GM12878 (cell line): ENCODE data around the gene KDM6A. TPM values are rescaled to one million over a fixed set of nuclear protein-coding genes. Genes with fewer than 3 reads are reported as not detected.

Experiments used
- ATAC-seq: fragments of 200-7000 bp; cut with Tn5 transposase; 3 replicates; pipeline ENCODE4 v1.9.1; 2020; ENCODE audit warnings: mild to moderate bottlenecking, moderate library complexity
- BruUV-seq: library from RNA; stranded (reverse); fragments of 400-500 nt; replicated peaks from 2 replicates; lab custom pipeline; 2021; lab: Mats Ljungman, UMichigan
- CTCF ChIA-PET: fragments of 300-600 bp; sonication (Branson Sonifier 250); formaldehyde crosslinking; extraction: SDS; loops from one replicate; lab custom pipeline; 2021; ENCODE audit warnings: inconsistent platforms; lab: Yijun Ruan, JAX
- POLR2A ChIA-PET: fragments of 350-600 bp; formaldehyde crosslinking; extraction: SDS; loops from one replicate; lab custom pipeline; 2021; ENCODE audit warnings: inconsistent platforms; lab: Charles Lee
- RAD21 ChIA-PET: fragments of 300-600 bp; sonication (Branson Sonifier 250); formaldehyde crosslinking; loops from one replicate; lab custom pipeline; 2023; ENCODE audit warnings: antibody characterized with exemption; ENCODE audit not compliant: unreplicated experiment; lab: Charles Lee
- SMC1A ChIA-PET: fragments of 300-600 bp; sonication (Branson Sonifier 250); formaldehyde crosslinking; loops from one replicate; lab custom pipeline; 2023; ENCODE audit not compliant: unreplicated experiment, uncharacterized antibody; lab: Charles Lee
- DNase-seq: peaks from one replicate; pipeline ENCODE4 v3.0.0-alpha.2; 2011; ENCODE audit warnings: low read depth, low spot score
- FAIRE-seq: peaks from 3 replicates; lab custom pipeline; 2011; peaks lifted over from hg19 to GRCh38; lab: Jason Lieb, UNC
- H2AFZ ChIP-seq: 2 replicates; pipeline ENCODE4 v1.6.0; 2011; ENCODE audit warnings: low read depth, low read length, control low read depth; ENCODE audit not compliant: control insufficient read depth
- H3K27ac ChIP-seq: 2 replicates; pipeline ENCODE4 v1.5.1; 2011; ENCODE audit warnings: control low read depth; ENCODE audit not compliant: control insufficient read depth, insufficient read depth
- H3K27me3 ChIP-seq, 2 experiments: replicated peaks in 1 of 2; 2 replicates each; pipeline versions ENCODE4 v1.6.0 to v1.6.1; 2011; ENCODE audit warnings: low read length in 1 of 2; ENCODE audit not compliant: control insufficient read depth in 2 of 2, insufficient read depth in 2 of 2
- H3K36me3 ChIP-seq, 2 experiments: 2 replicates each; pipeline ENCODE4 v1.5.1; 2011; ENCODE audit warnings: low read length in 1 of 2; ENCODE audit not compliant: control insufficient read depth in 2 of 2, insufficient read depth in 2 of 2
- H3K4me1 ChIP-seq: 2 replicates; pipeline ENCODE4 v1.6.1; 2011; ENCODE audit warnings: mild to moderate bottlenecking, low read length, moderate library complexity, mixed read lengths; ENCODE audit not compliant: control insufficient read depth, insufficient read depth
- H3K4me2 ChIP-seq: 2 replicates; pipeline ENCODE4 v1.6.0; 2011; ENCODE audit warnings: control low read depth; ENCODE audit not compliant: control insufficient read depth, insufficient read depth
- H3K4me3 ChIP-seq: fragments of 200-600 bp; sonication (generic); 2 replicates; pipeline ENCODE4 v1.5.1; 2016
- H3K79me2 ChIP-seq: 2 replicates; pipeline ENCODE4 v1.6.0; 2011; ENCODE audit warnings: low read length; ENCODE audit not compliant: control insufficient read depth, insufficient read depth
- H3K9ac ChIP-seq: 2 replicates; pipeline ENCODE4 v1.8.0; 2011; ENCODE audit warnings: low read length, control low read depth, mixed read lengths; ENCODE audit not compliant: control insufficient read depth, insufficient read depth
- H3K9me3 ChIP-seq: replicated peaks from 3 replicates; pipeline ENCODE4 v1.5.1; 2011; ENCODE audit warnings: mild to moderate bottlenecking, low read length; ENCODE audit not compliant: control insufficient read depth, insufficient read depth
- H4K20me1 ChIP-seq: 2 replicates; pipeline ENCODE4 v1.6.0; 2011; ENCODE audit not compliant: control insufficient read depth, insufficient read depth
- CHD4 ChIP-seq: fragments of 200-600 bp; sonication (generic); IDR thresholded peaks from 2 replicates; pipeline ENCODE4 v1.6.1; 2016; ENCODE audit warnings: mild to moderate bottlenecking
- HCFC1 ChIP-seq: fragments of 150-350 bp; IDR thresholded peaks from 2 replicates; pipeline ENCODE4 v1.6.1; 2014; ENCODE audit warnings: low read length
- NFIC ChIP-seq: IDR thresholded peaks from 2 replicates; pipeline ENCODE4 v1.6.1; 2012; ENCODE audit warnings: low read depth, mild to moderate bottlenecking, inconsistent platforms, low read length, moderate library complexity
- POLR2A ChIP-seq: IDR thresholded peaks from 2 replicates; pipeline ENCODE4 v1.6.1; 2011; ENCODE audit warnings: low read depth, mild to moderate bottlenecking, low read length
- POLR2AphosphoS5 ChIP-seq: IDR thresholded peaks from 2 replicates; pipeline ENCODE4 v1.6.1; 2011; ENCODE audit warnings: mild to moderate bottlenecking, low read length, inconsistent platforms
- POU2F2 ChIP-seq: IDR thresholded peaks from 3 replicates; pipeline ENCODE4 v1.6.1; 2011; ENCODE audit warnings: low read depth, mild to moderate bottlenecking, low read length, borderline replicate concordance
- RCOR1 ChIP-seq: conservative IDR thresholded peaks from 2 replicates; pipeline ENCODE4 v1.6.1; 2012; ENCODE audit warnings: low read depth, low read length, improper control_type of control experiment
- SMAD1 ChIP-seq: fragments of 450-650 bp; IDR thresholded peaks from 2 replicates; pipeline ENCODE4 v1.6.1; 2018; ENCODE audit warnings: mild to moderate bottlenecking, low read depth; ENCODE audit not compliant: partially characterized antibody
- SPI1 ChIP-seq: IDR thresholded peaks from 2 replicates; pipeline ENCODE4 v1.6.1; 2011; ENCODE audit warnings: low read depth, mild to moderate bottlenecking, low read length, moderate library complexity, borderline replicate concordance; ENCODE audit not compliant: insufficient read depth
- STAT1 ChIP-seq: fragments of 450-650 bp; conservative IDR thresholded peaks from 2 replicates; pipeline ENCODE4 v1.6.1; 2014; ENCODE audit warnings: antibody characterized with exemption, mild to moderate bottlenecking
- TCF3 ChIP-seq: IDR thresholded peaks from 2 replicates; pipeline ENCODE4 v1.6.1; 2012; ENCODE audit warnings: low read depth, mild to moderate bottlenecking, low read length, borderline replicate concordance; ENCODE audit not compliant: insufficient read depth
- ZZZ3 ChIP-seq: IDR thresholded peaks from 2 replicates; pipeline ENCODE4 v1.6.1; 2011; ENCODE audit warnings: low read depth; ENCODE audit not compliant: control insufficient read depth, insufficient read length
- WGBS: methylation state at CpG from one replicate; pipeline ENCODE4 v1.1.6; 2016; ENCODE audit warnings: low lambda C conversion rate; ENCODE audit not compliant: insufficient replicate concordance, insufficient coverage; ENCODE audit errors: missing lambda C conversion rate; 5-methylcytosine and 5-hydroxymethylcytosine counted together
- in situ Hi-C: fragments of 300-500 bp; cut with MboI; formaldehyde crosslinking; loops from 9 replicates; pipeline ENCODE4 v1.14.3; 2018; ENCODE audit warnings: mixed read lengths
- intact Hi-C: fragments of 100-400 bp; cut with micrococcal nuclease; formaldehyde crosslinking; loops from one replicate; pipeline ENCODE4 v1.14.2; 2022; ENCODE audit not compliant: unreplicated experiment
- polyA plus RNA-seq, 11 experiments: library from polyadenylated mRNA; depleted of rRNA in 4 of 11; unstranded in 6 of 11; stranded (reverse) in 5 of 11; fragments of >200 nt; fragmentation: Nextera tagmentation in 4 of 11; fragmentation: Illumina TruSeq in 1 of 11; extraction: Ambion mirVana in 4 of 11; extraction: Trizol in 1 of 11; gene quantifications; 1 replicate in 1 of 11; 2 replicates in 10 of 11; pipeline versions ENCODE4 v1.2.1 to v1.2.3, GENCODE V29; 2011 to 2016; ENCODE audit warnings: inconsistent platforms in 2 of 11, missing spikeins in 2 of 11, low read depth in 1 of 11
- total RNA-seq, 4 experiments: library from RNA; depleted of rRNA in 3 of 4; stranded (reverse); fragments of >200 nt in 3 of 4; fragmentation: Illumina TruSeq in 1 of 4; extraction: Trizol in 1 of 4; gene quantifications; 2 replicates each; pipeline versions ENCODE4 v1.2.1 to v1.2.3, GENCODE V29; 2013 to 2021
- TF ChIP-seq, protein P1 (sequence below): fragments of 450-650 bp; IDR thresholded peaks from 2 replicates; pipeline ENCODE4 v1.6.1; 2017; ENCODE audit warnings: mild to moderate bottlenecking, moderate library complexity

Gene KDM6A
- total and polyA plus RNA-seq, 10 of the 15 experiments (the other 5 are each of a cell fraction or from before 2014, with no cell fraction given) = 7.9 to 29.0 (median 20.4) TPM

DNA sequence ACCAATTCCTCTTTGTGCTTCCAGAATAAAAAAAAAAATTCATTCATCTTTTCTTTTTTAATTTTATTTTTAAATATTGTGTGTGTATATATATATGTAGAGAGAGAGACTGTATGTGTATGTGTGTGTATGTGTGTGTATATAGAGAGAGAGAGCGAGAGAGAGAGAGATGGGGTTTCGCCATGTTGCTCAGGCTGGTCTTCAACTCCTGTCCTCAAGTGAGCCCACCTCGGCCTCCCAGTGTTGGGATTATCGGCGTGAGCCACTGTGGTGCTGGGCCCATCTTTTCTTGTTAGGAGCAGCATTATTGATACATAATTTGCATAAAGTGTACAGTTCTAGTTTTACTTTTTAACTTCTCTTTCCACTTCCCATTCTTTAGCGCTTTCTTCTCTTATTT lies 33.6 kb downstream of the KDM6A start:
- BruUV-seq = no TSS peak
- FAIRE-seq (no peak), DNase-seq (no peak), ATAC-seq (peak; percentile 24)
- WGBS = 0% methylated on average over 6 of the region's 6 CpGs
- ChIA-PET POLR2A (interaction anchor here (0.6 to 3.7 kb wide), 5 partner anchors 8 to 34 kb away, joined by 3 to 17 read pairs (median 10); partner anchors contain the start of gene KDM6A), RAD21 (interaction anchor here (2.0 to 4.2 kb wide), 3 partner anchors 8 to 164 kb away, joined by 5 to 50 read pairs (median 20); partner anchors contain the start of gene KDM6A), CTCF (interaction anchor here (0.9 to 1.5 kb wide), 3 partner anchors 8 to 65 kb away, joined by 3 to 6 read pairs (median 4); no protein-coding TSS in a partner anchor), SMC1A (interaction anchor here (0.8 to 3.8 kb wide), 10 partner anchors 8 to 164 kb away, joined by 3 to 39 read pairs (median 4); partner anchors contain the start of gene KDM6A)
- intact Hi-C loops = loop anchor here (10.0 kb wide), 1 partner anchor 168 kb away; no protein-coding TSS in a partner anchor
- in situ Hi-C loops = no loop called here
- Histone ChIP-seq H4K20me1 (no peaks in the 10 kb centered on the region), H3K36me3 (no peaks in the 10 kb centered on the region), H3K27me3 (no peaks in the 10 kb centered on the region), H3K9me3 (peaks cover 2% of the 10 kb centered on the region; the same call in 2 of the 3 replicates), H3K4me1 (peaks cover 42% of the 10 kb centered on the region), H3K27ac (peak overlapping the region; percentile 73), H3K4me3 (peak overlapping the region; percentile 52; the same call in 1 of the 2 replicates), H3K79me2 (peaks cover 89% of the 10 kb centered on the region), H3K9ac (peak overlapping the region; percentile 41), H2AFZ (no peak overlapping the region), H3K4me2 (peak overlapping the region; percentile 89)
- TF ChIP-seq SPI1 (0 out of 2 replicates have a peak, but pooled peaks have one; percentile 24), POLR2A (no peak), POU2F2 (peak; percentile 65; the same call in 2 of the 3 replicates), HCFC1 (no peak), STAT1 (no peak), NFIC (no peak), RCOR1 (no peak)

DNA sequence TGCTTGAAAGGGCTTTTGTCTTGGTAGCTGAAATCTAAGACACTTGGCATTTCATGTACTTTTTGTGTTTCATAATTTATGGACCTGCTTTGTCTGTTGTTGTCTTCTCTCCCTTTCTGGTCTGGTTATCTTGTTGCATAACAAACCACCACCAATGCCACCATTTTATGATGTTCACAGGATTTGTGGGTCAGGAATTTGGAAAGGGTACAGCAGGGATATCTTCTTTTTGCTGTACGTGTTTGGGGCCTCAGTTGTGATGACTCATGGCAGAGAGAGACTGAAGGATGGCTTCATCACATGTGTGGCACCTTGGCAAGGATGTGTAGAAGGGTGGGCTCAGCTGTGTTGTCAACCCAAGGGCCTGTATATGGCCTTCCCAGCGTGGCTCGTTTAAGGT lies 35.2 kb downstream of the KDM6A start:
- ChIA-PET POLR2A (no interaction called here), RAD21 (interaction anchor here (1.5 kb wide), 1 partner anchor 33 kb away, joined by 5 read pairs; no protein-coding TSS in a partner anchor), SMC1A (interaction anchor here (1.0 to 2.3 kb wide), 5 partner anchors 9 to 37 kb away, joined by 3 to 8 read pairs (median 4); no protein-coding TSS in a partner anchor), CTCF (no interaction called here)
- intact Hi-C loops (loop anchor here (10.0 kb wide), 1 partner anchor 167 kb away; no protein-coding TSS in a partner anchor), in situ Hi-C loops (no loop called here)
- DNase-seq (no peak), FAIRE-seq (no peak), ATAC-seq (no peak)
- BruUV-seq = no TSS peak
- no peaks in the 10 kb centered on the region for H3K36me3 ChIP-seq
- H3K4me3 ChIP-seq = no peak overlapping the region
- no peak overlapping the region for H2AFZ ChIP-seq
- peak overlapping the region; percentile 59 for H3K4me2 ChIP-seq
- H4K20me1 ChIP-seq = no peaks in the 10 kb centered on the region
- WGBS = 43% methylated on average over 3 of the region's 3 CpGs
- no peaks in the 10 kb centered on the region for H3K27me3 ChIP-seq
- peaks cover 84% of the 10 kb centered on the region for H3K79me2 ChIP-seq
- peak overlapping the region; percentile 48 for H3K27ac ChIP-seq
- H3K9ac ChIP-seq = no peak overlapping the region
- H3K4me1 ChIP-seq = peaks cover 36% of the 10 kb centered on the region
- no peaks in the 10 kb centered on the region; the same call in 1 of the 3 replicates for H3K9me3 ChIP-seq
- TF ChIP-seq SMAD1 = no peak
- no peak for TF ChIP-seq POLR2AphosphoS5
- no peak for TF ChIP-seq TCF3
- no peak for TF ChIP-seq ZZZ3
- no peak for TF ChIP-seq CHD4
- TF ChIP-seq, protein P1, sequence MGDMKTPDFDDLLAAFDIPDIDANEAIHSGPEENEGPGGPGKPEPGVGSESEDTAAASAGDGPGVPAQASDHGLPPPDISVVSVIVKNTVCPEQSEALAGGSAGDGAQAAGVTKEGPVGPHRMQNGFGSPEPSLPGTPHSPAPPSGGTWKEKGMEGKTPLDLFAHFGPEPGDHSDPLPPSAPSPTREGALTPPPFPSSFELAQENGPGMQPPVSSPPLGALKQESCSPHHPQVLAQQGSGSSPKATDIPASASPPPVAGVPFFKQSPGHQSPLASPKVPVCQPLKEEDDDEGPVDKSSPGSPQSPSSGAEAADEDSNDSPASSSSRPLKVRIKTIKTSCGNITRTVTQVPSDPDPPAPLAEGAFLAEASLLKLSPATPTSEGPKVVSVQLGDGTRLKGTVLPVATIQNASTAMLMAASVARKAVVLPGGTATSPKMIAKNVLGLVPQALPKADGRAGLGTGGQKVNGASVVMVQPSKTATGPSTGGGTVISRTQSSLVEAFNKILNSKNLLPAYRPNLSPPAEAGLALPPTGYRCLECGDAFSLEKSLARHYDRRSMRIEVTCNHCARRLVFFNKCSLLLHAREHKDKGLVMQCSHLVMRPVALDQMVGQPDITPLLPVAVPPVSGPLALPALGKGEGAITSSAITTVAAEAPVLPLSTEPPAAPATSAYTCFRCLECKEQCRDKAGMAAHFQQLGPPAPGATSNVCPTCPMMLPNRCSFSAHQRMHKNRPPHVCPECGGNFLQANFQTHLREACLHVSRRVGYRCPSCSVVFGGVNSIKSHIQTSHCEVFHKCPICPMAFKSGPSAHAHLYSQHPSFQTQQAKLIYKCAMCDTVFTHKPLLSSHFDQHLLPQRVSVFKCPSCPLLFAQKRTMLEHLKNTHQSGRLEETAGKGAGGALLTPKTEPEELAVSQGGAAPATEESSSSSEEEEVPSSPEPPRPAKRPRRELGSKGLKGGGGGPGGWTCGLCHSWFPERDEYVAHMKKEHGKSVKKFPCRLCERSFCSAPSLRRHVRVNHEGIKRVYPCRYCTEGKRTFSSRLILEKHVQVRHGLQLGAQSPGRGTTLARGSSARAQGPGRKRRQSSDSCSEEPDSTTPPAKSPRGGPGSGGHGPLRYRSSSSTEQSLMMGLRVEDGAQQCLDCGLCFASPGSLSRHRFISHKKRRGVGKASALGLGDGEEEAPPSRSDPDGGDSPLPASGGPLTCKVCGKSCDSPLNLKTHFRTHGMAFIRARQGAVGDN = no peak
